ENCODE measurements around the gene ZNF440.
A peak's percentile ranks its signal among the peaks of the same experiment; 100 is the strongest.
"Not testable (repeated sequence)": the region's sequence is repeated elsewhere in the genome, so short reads cannot be mapped to it uniquely, and the experiment has no call there.

ZNF440 gene

DNA sequence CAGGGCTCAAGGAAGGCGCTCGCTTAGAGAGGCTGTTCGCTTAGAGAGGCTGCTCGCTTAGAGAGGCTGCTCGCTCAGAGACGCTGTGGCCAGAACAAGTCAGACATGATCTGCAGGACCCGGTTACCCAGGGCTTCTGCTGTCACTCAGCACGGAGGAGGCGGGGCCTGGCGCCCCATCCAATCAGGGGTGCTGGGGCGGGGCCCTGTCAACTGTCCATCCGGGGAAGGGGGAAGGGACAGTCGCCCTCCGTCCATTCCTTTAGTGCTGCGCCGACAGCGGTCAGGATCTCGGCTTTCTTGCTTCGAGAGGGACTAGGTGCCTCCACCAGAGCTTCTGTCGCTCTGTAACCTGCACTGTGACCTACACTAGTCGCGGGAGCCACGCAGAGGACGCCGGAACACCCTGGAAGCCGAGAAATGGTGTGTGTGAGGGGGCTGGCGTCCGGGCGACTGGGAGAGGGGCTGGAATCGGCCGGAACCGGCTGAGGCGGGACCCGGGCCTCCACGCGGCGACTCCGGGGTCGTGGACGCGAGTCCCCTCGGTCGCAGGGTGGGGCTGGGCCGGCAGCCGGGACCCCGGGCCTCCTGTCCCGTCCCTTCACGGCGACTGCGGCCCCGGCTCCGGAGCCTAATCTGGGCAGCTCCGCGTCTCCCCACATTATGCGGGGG lies at the start of gene ZNF440:
TSS of gene ZNF440 (plus strand) at position 245 of the 671 bp plus-strand sequence. CDS start at position 420, 175 bp downstream.
- peak; percentile 98 for DNase-seq (ENCODE audit: low spot score)

DNA sequence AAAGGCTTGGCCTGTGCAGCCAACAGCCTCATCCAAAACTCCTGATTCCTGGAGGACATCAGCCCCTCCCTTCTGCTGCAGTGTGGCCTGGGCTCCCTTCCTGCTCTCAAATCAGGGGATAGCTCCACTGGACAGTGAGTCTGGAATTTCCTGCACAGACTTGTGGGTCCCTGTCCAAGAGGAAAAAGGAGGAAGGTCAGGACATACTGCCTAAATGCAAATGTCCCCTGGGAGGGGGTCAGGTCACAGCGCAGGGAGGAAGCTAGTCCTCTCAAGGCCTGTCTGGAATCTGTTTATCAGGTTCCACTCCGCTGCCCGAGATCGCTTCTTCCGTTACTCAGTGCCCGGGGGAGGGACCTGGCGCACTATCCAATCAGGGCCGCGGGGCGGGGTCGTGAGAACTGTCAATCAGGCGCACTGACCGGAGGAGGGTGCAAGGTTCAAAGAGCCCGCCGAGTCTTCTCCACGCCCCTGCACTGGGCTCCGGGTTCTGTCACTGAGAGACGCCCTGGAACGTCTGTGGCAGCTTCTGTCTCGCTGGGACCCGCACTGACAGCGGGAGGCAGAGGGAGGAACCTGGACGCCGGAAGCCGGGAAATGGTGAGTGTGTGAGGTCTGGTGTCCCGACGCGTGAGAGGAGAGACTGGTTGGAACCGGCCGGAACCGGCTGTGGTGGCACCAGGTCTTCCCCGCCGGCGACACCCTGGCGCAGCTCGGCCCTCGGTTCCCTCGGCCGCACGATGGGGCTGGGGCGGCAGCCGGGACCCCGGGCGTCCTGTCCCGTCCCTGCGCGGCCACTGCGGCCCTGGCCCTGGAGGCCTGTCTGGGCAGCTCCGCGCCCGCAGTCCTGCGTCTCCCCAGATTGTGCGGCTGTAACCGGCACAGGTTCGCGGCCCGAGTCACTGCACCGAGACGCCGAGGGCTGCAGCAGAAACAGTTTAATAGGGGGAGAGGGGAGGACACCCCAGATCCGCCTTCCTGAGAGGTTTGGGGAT lies 47.2 kb upstream of the ZNF440 start, which contains the start of gene ZNF441:
TSS of gene ZNF441 (plus strand) at position 404 of the 995 bp plus-strand sequence. CDS start at position 598, 194 bp downstream.
- peak; percentile 97 for DNase-seq (ENCODE audit: low spot score)

DNA sequence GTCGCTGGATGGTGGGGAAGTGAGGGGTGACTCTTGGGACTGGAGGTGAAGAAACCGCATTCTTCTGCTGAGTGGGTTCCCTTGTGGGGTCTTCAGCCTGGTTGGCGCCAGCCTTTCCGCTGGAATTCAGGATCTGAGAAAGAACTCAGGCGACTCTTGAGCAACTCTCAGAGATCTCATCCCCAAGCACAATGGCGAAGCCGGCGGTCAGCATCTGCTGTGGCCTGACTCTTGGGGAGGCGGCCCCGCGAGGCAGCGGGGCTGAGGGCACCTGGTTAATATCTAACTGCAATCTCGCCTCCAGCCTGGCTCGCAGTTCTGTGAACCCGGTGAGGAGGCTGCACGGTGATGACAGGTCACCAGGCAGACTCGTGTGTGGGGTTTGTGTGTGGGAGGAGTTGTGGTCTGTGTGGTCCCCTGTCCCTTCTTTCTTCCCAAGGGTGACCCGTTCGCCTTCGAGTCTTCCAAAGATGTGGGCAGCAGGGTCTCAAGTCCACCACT lies 46.4 kb upstream of the ZNF440 start:
- DNase-seq (ENCODE audit: low spot score), result peak; percentile 16

DNA sequence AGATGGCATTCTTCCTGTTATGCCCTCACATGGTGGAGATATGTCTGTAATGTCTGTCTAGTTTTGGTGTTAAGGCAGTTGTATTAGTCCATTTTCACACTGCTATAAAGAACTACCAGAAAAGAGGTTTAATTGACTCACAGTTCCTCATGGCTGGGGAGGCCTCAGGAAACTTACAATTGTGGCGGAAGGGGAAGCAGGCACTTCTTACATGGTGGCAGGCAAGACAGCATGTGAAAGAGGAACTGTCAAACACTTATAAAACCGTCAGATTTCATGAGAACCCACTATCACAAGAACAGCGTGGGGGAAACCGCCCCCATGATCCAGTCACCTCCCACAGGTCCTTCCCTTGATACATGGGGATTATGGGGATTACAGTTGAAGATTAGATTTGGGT lies 44.1 kb upstream of the ZNF440 start:
- DNase-seq (ENCODE audit: low spot score), result no peak

DNA sequence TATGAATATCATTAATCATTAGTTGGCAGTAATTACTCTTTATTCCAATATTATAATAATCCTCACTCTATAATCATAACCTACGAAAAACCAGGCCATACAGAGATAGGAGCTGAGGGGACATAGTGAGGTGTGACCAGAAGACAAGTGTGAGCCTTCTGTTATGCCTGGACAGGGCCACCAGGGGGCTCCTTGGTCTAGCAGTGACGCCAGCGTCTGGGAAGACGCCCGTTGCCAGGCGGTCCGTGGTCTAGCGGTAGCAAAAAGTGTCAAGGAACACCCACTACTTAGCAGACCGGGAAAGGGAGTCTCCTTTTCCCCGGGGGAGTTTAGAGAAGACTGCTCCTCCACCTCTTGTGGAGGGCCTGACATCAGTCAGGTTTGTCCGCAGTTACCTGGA lies 42.6 kb upstream of the ZNF440 start:
- DNase-seq (ENCODE audit: low spot score), result not testable (repeated sequence)

DNA sequence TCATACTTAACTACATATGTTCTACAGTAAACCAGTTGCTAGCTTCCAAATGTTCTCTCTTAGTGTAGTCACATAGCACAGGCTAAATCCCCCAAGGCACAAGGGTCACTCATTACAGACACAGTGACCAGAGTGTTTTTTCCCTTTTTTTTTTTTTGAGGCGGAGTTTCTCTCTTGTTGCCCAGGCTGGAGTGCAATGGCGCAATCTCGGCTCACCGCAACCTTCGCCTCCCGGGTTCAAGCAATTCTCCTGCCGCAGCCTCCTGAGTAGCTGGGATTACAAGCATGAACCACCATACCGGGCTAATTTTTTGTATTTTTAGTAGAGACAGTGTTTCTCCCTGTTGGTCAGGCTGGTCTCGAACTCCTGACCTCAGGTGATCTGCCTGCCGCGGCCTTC lies 37.4 kb upstream of the ZNF440 start:
- DNase-seq (ENCODE audit: low spot score), result not testable (repeated sequence)

DNA sequence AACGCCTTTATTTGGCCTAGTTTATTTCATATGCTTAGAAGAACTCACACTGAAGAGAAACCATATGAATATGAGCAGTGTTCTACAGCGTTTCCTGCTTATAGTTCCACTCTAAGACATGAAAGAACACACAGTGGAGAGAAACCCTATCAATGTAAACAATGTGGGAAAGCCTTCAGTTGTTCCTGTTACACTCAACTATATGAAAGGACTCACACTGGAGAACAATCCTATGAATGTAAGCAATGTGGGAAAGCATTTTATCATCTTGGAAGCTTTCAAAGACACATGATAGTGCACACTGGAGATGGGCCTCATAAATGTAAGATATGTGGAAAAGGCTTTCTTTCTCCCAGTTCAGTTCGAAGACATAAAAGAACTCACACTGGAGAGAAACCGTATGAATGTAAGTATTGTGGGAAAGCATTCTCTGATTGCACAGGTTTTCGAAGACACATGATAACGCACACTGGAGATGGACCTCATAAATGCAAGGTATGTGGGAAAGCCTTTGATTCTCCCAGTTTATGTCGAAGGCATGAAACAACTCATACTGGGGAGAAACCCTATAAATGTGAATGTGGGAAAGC lies 33.5 kb upstream of the ZNF440 start:
- DNase-seq (ENCODE audit: low spot score), result no peak

DNA sequence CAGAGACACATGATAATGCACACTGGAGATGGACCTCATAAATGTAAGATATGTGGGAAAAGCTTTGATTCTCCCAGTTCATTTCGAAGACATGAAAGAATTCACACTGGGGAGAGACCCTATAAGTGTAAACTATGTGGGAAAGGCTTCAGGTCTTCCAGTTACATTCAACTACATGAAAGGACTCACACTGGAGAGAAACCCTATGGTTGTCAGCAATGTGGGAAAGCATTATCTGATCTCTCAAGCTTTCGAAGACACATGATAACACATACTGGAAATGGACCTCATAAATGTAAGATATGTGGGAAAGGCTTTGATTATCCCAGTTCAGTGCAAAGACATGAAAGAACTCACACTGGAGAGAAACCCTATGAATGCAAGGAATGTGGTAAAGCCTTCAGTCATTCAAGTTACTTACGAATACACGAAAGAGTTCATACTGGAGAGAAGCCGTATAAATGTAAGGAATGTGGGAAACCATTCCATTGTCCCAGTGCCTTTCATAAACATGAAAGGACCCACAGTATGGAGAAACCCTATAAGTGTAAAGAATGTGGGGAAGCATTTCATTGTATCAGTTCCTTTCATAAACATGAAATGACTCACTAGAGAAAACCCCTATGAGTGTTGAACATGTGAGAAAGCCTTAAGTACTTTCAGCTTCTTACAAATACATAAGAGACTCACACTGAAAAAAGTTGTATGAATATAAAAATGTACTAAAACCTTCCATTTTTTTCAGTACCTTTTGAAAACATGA lies 32.6 kb upstream of the ZNF440 start:
- DNase-seq (ENCODE audit: low spot score), result no peak

DNA sequence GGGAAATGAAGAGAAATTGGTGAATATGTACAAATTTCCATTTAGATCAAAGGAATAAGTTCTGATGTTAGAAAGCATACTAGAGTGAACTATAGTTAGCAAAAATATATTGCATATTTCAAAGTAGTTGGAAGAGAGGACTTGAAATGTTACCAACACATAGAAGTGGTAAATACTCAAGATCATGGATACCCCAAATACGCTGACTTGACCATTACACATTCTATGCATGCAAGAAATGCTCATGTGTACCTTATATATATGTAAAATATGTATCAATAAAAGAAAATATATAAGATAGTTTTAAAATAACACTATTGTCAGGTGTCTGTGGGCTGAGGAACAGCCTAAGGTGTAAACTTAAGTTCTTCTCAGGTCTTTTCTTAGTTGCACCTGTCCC lies 30.3 kb upstream of the ZNF440 start:
- no peak for DNase-seq (ENCODE audit: low spot score)

DNA sequence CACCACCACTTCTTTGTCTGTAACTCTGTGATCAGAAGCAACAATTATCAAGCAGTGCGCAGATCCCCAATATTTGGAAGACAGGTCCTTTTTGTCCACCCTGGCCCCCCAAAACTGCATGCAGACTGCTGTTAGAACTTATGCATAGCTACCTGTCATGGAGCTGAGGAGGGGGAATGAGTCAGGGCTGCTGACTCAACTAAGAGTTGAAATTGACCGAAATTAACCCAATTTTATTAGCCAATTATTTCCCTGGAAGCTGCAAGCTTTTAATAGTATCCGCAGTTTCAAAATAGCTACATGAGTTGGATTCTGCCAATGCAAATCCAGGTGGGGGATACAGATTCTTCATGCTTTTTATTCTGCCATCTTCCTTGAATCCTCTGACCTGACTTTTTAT lies 29.7 kb upstream of the ZNF440 start:
- no peak for DNase-seq (ENCODE audit: low spot score)

DNA sequence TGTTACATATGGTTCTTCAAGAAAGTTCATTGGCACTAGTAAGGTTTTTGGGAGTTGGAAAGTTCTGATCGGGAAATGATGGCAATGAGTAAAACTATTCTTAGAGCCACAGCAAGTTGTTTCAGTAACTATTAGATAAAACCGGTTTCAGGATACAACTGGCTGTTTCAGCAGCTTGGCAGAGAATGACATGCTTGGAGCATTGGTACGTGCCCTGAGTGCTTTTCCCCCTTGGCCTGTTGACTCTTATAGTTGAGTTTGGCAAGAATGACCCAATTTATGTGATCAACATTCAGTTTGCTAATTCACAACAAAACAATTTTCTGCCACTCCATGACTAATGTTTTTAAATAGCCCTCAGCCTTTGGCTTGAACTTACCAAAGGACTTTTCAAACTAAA lies 26.5 kb upstream of the ZNF440 start:
- no peak for DNase-seq (ENCODE audit: low spot score)

DNA sequence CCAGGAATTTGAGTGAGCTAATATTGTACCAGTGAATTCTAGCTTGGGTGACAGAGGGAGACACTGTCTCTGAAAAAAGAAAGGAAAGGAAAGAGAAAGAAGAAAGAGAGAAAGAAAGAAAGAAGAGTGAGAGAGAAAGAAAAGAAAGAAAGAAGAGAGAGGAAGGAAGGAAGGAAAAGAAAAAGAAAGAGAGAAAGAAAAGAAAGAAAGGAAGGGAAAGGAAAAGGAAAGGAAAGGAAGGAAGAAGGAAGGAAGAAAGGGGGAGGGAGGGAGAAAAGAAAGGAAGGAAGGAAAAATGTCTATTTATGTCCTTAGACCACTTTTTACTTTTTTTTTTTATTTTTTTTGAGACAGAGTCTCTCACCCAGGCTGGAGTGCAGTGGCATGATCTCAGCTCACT lies 21.1 kb upstream of the ZNF440 start:
- DNase-seq (ENCODE audit: low spot score), result no peak

DNA sequence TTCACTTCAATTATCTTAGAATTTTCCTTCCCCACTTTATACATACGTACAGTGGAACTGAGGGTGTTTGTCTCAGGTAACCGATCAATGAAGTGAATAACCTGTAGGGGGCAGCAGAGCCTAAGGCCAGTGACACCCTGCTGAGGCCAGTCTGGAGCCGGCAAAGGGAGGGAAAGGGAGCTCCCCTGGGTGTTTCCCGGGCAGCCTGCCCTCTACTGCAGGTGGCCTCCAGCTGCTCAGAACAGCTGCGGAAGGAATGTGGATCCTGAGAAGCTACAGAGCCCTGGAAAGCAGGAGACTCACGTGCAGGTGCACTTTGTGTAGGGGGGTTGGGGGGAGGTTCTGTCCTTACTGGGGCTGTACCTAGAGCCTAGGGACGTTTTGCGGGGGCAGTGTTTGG lies 16.6 kb upstream of the ZNF440 start:
- DNase-seq (ENCODE audit: low spot score), result peak; percentile 91

DNA sequence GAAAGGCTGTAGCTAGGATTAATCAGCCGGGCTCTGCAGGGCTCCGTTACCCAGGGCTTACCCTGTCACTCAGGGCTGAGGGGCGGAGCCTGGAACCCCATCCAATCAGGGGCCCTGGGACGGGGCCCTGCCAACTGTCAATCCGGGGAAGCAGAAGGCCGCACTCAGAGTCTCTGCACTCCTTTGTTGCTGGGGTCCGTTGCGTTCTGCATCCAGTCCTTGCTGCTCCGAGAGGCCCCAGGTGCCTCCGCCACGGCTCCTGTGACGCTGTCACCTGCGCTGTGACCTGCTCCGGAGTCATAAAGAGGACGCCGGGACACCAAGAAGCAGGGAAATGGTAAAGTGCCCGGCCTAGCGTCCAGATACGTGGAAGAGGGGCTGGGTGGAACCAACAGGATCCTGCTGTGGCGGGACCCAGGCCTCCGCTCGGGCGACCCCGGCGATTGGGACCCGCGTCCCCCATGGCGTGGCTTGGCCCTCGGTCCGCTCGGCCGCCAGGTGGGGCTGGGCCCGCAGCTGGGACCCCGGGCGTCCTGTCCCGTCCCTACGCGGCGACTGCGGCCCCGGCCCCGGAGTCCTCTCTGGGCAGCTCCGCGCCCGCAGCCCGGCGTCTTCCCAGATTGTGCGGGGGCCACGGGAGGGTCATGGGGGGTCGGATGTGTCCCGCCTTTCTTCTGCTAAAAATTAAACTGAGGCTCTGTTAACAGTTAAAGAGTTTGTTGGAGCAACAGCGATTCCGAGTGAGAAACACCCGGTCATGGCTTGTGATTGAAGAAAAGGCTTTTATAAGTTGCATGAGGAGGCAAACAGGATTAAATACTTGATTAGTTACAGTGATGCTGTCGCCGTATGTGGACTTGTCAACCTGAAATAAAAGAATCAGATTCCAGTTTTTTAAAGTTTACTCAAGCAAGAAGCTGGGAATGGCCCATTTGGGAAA lies 15.4 kb upstream of the ZNF440 start, which contains the start of gene ZNF491:
TSS of gene ZNF491 (plus strand) at position 133 of the 940 bp plus-strand sequence. CDS start 7,431 bp downstream, outside the sequence.
- DNase-seq (ENCODE audit: low spot score), result peak; percentile 95

DNA sequence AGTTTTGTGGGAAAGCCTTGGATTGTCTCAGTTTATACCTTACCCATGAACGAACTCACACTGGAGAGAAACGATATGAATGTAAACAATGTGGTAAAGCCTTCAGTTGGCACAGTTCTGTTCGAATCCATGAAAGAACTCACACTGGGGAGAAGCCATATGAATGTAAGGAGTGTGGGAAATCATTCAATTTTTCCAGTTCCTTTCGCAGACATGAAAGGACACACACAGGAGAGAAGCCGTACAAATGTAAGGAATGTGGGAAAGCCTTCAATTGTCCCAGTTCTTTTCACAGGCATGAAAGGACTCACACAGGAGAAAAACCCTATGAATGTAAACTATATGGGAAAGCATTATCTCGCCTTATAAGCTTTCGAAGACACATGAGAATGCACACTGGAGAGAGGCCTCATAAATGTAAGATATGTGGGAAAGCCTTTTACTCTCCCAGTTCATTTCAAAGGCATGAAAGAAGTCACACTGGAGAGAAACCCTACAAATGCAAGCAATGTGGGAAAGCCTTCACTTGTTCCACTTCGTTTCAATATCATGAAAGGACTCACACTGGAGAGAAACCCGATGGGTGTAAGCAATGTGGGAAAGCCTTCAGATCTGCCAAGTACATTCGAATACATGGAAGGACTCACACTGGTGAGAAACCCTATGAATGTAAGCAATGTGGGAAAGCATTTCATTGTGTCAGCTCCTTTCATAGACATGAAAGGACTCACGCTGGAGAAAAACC lies 7.5 kb upstream of the ZNF440 start:
- no peak for DNase-seq (ENCODE audit: low spot score)

DNA sequence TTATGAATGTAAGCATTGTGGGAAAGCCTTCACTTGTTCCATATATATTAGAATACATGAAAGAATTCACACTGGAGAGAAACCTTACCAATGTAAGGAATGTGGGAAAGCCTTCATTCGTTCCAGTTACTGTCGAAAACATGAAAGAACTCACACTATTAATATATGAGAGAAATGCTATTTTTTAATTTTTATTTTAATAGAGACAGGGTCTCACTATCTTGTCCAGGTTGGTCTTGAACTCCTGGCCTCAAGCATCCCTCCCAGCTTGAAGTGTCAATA lies 7.0 kb upstream of the ZNF440 start:
- no peak for DNase-seq (ENCODE audit: low spot score)

DNA sequence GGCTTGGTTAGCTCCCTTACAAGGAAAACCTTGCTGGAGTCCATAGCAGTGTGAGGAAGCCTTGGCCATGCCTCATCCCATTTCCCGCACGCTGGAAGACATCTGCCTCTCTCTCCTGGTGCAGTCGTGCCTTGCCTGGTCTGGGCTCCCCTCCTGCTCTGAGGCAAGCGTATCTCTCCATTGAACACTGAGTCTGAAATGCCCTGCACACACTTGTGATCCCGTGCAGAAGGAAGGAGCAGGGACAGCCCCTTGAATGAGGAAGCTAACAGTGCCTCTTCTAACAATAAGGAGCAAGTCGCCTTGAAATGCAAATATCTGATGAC lies 407 bp upstream of the ZNF440 start:
- no peak for DNase-seq (ENCODE audit: low spot score)

DNA sequence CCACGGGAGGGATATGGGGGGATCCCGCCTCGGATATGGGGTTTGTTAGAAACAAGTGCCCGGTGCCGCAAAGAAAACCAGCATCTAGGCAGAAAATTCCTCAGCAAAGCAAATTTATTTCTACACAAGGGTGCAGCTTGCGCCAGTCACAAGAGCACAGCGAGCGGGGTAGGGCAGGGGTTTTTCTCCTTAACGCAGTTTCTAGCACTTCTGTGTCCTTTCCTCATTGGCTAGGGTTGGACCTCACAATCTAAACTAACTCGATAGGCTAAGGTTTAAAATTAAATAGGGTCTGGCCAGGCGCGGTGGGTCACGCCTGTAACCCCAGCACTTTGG lies 595 bp downstream of the ZNF440 start:
- DNase-seq (ENCODE audit: low spot score), result peak; percentile 7

DNA sequence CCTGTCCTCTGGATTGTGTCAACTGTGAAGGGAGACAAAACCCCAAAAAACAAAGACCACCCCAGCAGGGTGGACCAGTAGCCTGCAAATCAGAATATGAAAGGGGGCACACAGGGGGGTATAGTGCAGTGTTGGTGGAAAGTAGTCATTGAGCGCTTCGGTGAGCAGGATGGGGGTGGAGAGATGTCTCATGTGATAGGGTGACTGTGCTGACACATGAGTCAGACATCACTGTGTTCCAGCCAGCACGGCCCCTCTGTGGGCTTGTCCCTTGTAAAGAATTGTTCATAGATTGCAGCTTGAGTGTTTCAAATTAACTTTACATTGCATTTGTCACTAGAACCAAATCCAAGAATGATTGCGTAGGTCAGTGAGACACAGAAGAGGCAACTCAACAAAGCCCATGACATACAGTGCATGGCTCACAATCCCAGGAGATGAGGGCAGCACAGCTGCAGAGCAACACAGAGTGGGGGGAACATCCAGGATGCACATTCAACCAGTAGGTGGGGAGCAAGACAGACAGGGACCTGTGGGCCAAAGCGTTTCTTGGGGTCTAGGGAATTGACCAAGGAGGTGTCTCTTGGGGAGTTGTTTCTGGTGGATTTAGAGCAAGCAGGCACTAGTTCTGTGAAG lies 7.5 kb downstream of the ZNF440 start:
- DNase-seq (ENCODE audit: low spot score), result no peak
